K562 (cell line): ENCODE data around the gene GCHFR. TPM values are rescaled to one million over a fixed set of nuclear protein-coding genes. Genes with fewer than 3 reads are reported as not detected.
A peak's percentile ranks its signal among the peaks of the same experiment; 100 is the strongest.

Experiments
- ARID1B ChIP-seq: fragments of 450-650 bp; IDR thresholded peaks from 2 replicates; pipeline ENCODE4 v1.6.1; 2016; ENCODE audit warnings: antibody characterized with exemption, mild to moderate bottlenecking, inconsistent platforms
- CCAR2 ChIP-seq: fragments of 200-400 bp; formaldehyde crosslinking; IDR thresholded peaks from 2 replicates; pipeline ENCODE4 v1.6.1; 2017; ENCODE audit warnings: mild to moderate bottlenecking, low read depth, low read length
- COPS2 ChIP-seq: fragments of 450-650 bp; conservative IDR thresholded peaks from 2 replicates; pipeline ENCODE4 v1.6.1; 2016; ENCODE audit warnings: mild to moderate bottlenecking, moderate library complexity
- GATAD2A ChIP-seq: fragments of 450-650 bp; IDR thresholded peaks from 2 replicates; pipeline ENCODE4 v1.6.1; 2017
- HLTF ChIP-seq: fragments of 450-650 bp; IDR thresholded peaks from 2 replicates; pipeline ENCODE4 v1.6.1; 2016
- JUN ChIP-seq, 2 experiments: sonication (generic) in 1 of 2; formaldehyde crosslinking in 1 of 2; IDR thresholded peaks; 2 replicates each; pipeline versions ENCODE4 v1.6.1 to v1.8.0; 2012 to 2022; ENCODE audit warnings: borderline replicate concordance in 2 of 2, mild to moderate bottlenecking in 2 of 2, improper control_type of control experiment in 1 of 2, low read depth in 1 of 2, low read length in 1 of 2, missing genetic modification reagents in 1 of 2
- MCM3 ChIP-seq: fragments of 450-650 bp; IDR thresholded peaks from 2 replicates; pipeline ENCODE4 v1.6.1; 2016
- NONO ChIP-seq, 2 experiments: fragments of 200-400 bp in 1 of 2; fragments of 450-650 bp in 1 of 2; formaldehyde crosslinking in 1 of 2; IDR thresholded peaks; 2 replicates each; pipeline ENCODE4 v1.6.1; 2017; ENCODE audit warnings: low read depth in 2 of 2, mild to moderate bottlenecking in 2 of 2, moderate library complexity in 2 of 2, low read length in 1 of 2
- NR2C1 ChIP-seq, 2 experiments: fragments of 450-650 bp; IDR thresholded peaks; 2 replicates each; pipeline ENCODE4 v1.6.1; 2017; ENCODE audit warnings: mild to moderate bottlenecking in 2 of 2, antibody characterized with exemption in 1 of 2, inconsistent platforms in 1 of 2, missing compliant biosample characterization in 1 of 2, missing genetic modification characterization in 1 of 2
- RFX7 ChIP-seq: fragments of 250-450 bp; sonication (Bioruptor Pico); IDR thresholded peaks from 2 replicates; pipeline ENCODE4 v1.5.1; 2021; ENCODE audit warnings: mild to moderate bottlenecking
- TARDBP ChIP-seq: fragments of 450-650 bp; IDR thresholded peaks from 2 replicates; pipeline ENCODE4 v1.6.1; 2016
- TEAD1 ChIP-seq, 2 experiments: fragments of 450-650 bp in 1 of 2; sonication (generic) in 1 of 2; formaldehyde crosslinking; IDR thresholded peaks; 2 replicates each; pipeline versions ENCODE4 v1.4.0 to v1.8.0; 2020 to 2022; ENCODE audit warnings: mild to moderate bottlenecking in 2 of 2, missing genetic modification reagents in 1 of 2
- ZEB2 ChIP-seq: fragments of 450-650 bp; IDR thresholded peaks from 2 replicates; pipeline ENCODE4 v1.6.1; 2016
- ZNF134 ChIP-seq: fragments of 250-450 bp; sonication (Bioruptor Pico); conservative IDR thresholded peaks from 2 replicates; pipeline ENCODE4 v1.4.0; 2020
- ZNF175 ChIP-seq: fragments of 200-800 bp; sonication (Bioruptor generic); IDR thresholded peaks from 2 replicates; pipeline ENCODE4 v1.6.1; 2016; ENCODE audit warnings: low read depth, mild to moderate bottlenecking, missing genetic modification characterization, missing compliant biosample characterization
- ZNF668 ChIP-seq: fragments of 250-450 bp; sonication (Bioruptor Pico); IDR thresholded peaks from 2 replicates; pipeline ENCODE4 v1.8.0; 2022; ENCODE audit warnings: mild to moderate bottlenecking, inconsistent platforms
- ZNF76 ChIP-seq: fragments of 250-450 bp; sonication (Bioruptor Pico); IDR thresholded peaks from 2 replicates; pipeline ENCODE4 v1.4.0; 2020; ENCODE audit warnings: mild to moderate bottlenecking, moderate library complexity, borderline replicate concordance
- ZNF830 ChIP-seq: fragments of 250-450 bp; sonication (Bioruptor Pico); IDR thresholded peaks from 2 replicates; pipeline ENCODE4 v1.5.0; 2021; ENCODE audit warnings: mild to moderate bottlenecking
- polyA plus RNA-seq, 8 experiments: library from polyadenylated mRNA; depleted of rRNA in 4 of 8; stranded (reverse) in 5 of 8; unstranded in 3 of 8; fragments of >200 nt; fragmentation: Nextera tagmentation in 2 of 8; fragmentation: Illumina TruSeq in 1 of 8; extraction: Ambion mirVana in 2 of 8; extraction: Trizol in 1 of 8; gene quantifications; 2 replicates each; pipeline versions ENCODE4 v1.2.1 to v1.2.3, GENCODE V29; 2011 to 2014; ENCODE audit warnings: inconsistent platforms in 1 of 8, missing spikeins in 1 of 8
- total RNA-seq, 7 experiments: library from RNA; depleted of rRNA in 6 of 7; stranded (reverse); fragments of >200 nt in 6 of 7; fragmentation: Illumina TruSeq in 2 of 7; extraction: Trizol in 2 of 7; gene quantifications; 2 replicates each; pipeline versions ENCODE4 v1.2.1 to v1.2.3, GENCODE V29; 2011 to 2021; ENCODE audit warnings: low replicate concordance in 1 of 7
- TF ChIP-seq, protein P1 (sequence below): fragments of 450-650 bp; IDR thresholded peaks from 2 replicates; pipeline ENCODE4 v1.6.1; 2014; ENCODE audit warnings: low read depth, mild to moderate bottlenecking, moderate library complexity, borderline replicate concordance
- TF ChIP-seq, protein P2 (sequence below), 2 experiments: fragments of 450-650 bp in 1 of 2; sonication (generic) in 1 of 2; formaldehyde crosslinking; conservative IDR thresholded peaks; 2 replicates each; pipeline versions ENCODE4 v1.4.0 to v1.8.1; 2020 to 2022; ENCODE audit warnings: mild to moderate bottlenecking in 1 of 2, missing genetic modification reagents in 1 of 2
- TF ChIP-seq, protein P3 (sequence below), 2 experiments: fragments of 450-650 bp; IDR thresholded peaks; 2 replicates each; pipeline ENCODE4 v1.6.1; 2016
- TF ChIP-seq, protein P4 (sequence below): fragments of 250-450 bp; sonication (Bioruptor Pico); IDR thresholded peaks from 2 replicates; pipeline ENCODE4 v1.8.0; 2022; ENCODE audit warnings: inconsistent platforms, mild to moderate bottlenecking, moderate library complexity, borderline replicate concordance

Gene GCHFR
- total and polyA plus RNA-seq, 9 of the 15 experiments (the other 6 are each of a cell fraction or from before 2014, with no cell fraction given): 8.7 to 83.5 (median 20.8) TPM

DNA sequence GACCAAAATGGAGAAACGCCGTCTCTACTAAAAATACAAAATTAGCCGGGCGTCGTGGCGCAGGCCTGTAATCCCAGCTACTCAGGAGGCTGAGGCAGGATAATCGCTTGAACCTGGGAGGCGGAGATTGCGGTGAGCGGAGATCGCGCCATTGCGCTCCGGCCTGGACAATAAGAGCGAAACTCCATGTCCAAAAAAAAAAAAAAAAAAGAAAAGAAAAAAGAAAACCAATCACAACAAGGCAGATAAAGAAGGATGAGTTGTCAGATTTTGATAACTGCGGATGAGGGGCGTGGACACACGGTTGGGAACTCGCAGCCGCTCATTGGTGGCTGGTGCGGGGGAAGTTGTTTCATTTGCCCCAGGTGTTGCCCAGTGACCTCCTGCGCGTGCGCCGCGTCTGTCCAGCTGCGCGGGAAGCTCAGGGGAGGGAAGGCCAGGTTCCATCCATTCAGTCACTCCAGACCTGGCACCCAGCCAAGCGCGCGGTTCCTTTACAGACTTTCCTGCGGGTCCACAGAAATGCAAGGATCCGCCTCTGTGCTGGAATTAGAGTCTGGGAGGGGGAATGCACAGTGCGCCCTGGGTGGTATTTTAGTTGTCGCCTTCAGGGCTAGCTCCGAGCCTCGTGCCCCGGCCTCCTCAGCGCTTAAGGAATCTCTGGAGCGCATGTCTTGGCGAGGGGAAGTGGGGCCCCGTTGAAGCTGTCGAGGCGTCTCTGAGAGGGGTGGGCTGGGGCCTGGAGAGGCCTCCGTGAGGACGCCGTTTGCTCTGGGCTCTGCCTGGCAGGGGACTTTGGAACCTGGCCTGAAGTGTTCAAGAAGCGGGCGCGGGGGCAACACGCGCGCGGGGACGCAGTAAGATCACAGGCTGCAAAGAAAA, 708 bp upstream of the GCHFR start (continued):
- TF ChIP-seq NONO (IDR thresholded peaks at IDR 0.05; ENCODE audit: low read depth in 2 of 2, low read length in 1 of 2) (0 out of 4 replicates have a peak, but pooled peaks of 1 of the 2 experiments have one; percentile 60), JUN (IDR thresholded peaks at IDR 0.05; ENCODE audit: borderline replicate concordance, low read depth, low read length) (no peak), JUN (CRISPR knock-in tag; IDR thresholded peaks at IDR 0.05; ENCODE audit: borderline replicate concordance) (no peak), TEAD1 (CRISPR knock-in tag; IDR thresholded peaks at IDR 0.05) (peak in 1 of 2 experiments; percentile 79; a peak in 1 of 4 replicates), ZNF134 (CRISPR knock-in tag) (no peak), HLTF (no peak), ZNF668 (no peak), NR2C1 (IDR thresholded peaks at IDR 0.05) (peak; percentile 21; the same call in 1 of the 2 replicates), NR2C1 (tag; IDR thresholded peaks at IDR 0.05) (0 out of 2 replicates have a peak, but pooled peaks have one; percentile 26), COPS2 (no peak), CCAR2 (no peak), MCM3 (no peak), RFX7 (CRISPR knock-in tag) (no peak), ZNF76 (0 out of 2 replicates have a peak, but pooled peaks have one; percentile 48), GATAD2A (peak; percentile 9; the same call in 1 of the 2 replicates), ZEB2 (no peak), TARDBP (no peak), ZNF830 (no peak), ZNF175 (CRISPR knock-in tag) (peak; percentile 11; the same call in 1 of the 2 replicates), ARID1B (0 out of 2 replicates have a peak, but pooled peaks have one; percentile 26)
- TF ChIP-seq, protein P1, sequence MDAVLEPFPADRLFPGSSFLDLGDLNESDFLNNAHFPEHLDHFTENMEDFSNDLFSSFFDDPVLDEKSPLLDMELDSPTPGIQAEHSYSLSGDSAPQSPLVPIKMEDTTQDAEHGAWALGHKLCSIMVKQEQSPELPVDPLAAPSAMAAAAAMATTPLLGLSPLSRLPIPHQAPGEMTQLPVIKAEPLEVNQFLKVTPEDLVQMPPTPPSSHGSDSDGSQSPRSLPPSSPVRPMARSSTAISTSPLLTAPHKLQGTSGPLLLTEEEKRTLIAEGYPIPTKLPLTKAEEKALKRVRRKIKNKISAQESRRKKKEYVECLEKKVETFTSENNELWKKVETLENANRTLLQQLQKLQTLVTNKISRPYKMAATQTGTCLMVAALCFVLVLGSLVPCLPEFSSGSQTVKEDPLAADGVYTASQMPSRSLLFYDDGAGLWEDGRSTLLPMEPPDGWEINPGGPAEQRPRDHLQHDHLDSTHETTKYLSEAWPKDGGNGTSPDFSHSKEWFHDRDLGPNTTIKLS: peak; percentile 47; the same call in 1 of the 2 replicates
- TF ChIP-seq, protein P2, sequence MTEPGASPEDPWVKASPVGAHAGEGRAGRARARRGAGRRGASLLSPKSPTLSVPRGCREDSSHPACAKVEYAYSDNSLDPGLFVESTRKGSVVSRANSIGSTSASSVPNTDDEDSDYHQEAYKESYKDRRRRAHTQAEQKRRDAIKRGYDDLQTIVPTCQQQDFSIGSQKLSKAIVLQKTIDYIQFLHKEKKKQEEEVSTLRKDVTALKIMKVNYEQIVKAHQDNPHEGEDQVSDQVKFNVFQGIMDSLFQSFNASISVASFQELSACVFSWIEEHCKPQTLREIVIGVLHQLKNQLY (CRISPR knock-in tag; conservative IDR thresholded peaks at IDR 0.05): no peak; a peak in 1 of 4 replicates
- TF ChIP-seq, protein P3, sequence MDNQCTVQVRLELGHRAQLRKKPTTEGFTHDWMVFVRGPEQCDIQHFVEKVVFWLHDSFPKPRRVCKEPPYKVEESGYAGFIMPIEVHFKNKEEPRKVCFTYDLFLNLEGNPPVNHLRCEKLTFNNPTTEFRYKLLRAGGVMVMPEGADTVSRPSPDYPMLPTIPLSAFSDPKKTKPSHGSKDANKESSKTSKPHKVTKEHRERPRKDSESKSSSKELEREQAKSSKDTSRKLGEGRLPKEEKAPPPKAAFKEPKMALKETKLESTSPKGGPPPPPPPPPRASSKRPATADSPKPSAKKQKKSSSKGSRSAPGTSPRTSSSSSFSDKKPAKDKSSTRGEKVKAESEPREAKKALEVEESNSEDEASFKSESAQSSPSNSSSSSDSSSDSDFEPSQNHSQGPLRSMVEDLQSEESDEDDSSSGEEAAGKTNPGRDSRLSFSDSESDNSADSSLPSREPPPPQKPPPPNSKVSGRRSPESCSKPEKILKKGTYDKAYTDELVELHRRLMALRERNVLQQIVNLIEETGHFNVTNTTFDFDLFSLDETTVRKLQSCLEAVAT (IDR thresholded peaks at IDR 0.05): peak in 1 of 2 experiments; percentile 62; a peak in 1 of 4 replicates
- TF ChIP-seq, protein P4, sequence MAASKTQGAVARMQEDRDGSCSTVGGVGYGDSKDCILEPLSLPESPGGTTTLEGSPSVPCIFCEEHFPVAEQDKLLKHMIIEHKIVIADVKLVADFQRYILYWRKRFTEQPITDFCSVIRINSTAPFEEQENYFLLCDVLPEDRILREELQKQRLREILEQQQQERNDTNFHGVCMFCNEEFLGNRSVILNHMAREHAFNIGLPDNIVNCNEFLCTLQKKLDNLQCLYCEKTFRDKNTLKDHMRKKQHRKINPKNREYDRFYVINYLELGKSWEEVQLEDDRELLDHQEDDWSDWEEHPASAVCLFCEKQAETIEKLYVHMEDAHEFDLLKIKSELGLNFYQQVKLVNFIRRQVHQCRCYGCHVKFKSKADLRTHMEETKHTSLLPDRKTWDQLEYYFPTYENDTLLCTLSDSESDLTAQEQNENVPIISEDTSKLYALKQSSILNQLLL (CRISPR knock-in tag): no peak
